ENCODE results near the gene TMEM97.

DNA sequence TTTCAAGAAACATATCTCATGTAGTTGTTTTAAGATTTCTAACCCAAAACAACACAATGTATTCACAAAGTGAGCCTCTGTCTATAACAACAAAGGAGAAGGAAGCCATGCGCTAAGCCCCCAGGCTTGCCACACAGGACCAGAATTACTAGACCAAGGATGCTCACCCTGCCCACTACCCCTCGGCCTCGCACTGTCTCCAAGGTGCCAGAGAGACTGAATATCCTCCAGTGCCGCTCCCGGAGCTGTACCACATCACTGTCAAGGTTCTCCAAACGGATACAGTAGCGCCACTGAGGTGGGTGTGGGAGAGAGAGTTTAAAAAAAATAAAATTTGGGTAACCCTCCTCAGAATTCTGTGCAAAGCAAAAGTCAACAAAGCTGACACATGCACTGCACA lies 31.3 kb downstream of the TMEM97 start:
- no peak for TF ChIP-seq CSDC2 (CRISPR knock-in tag; IDR thresholded peaks at IDR 0.05)
- TF ChIP-seq, protein P1, sequence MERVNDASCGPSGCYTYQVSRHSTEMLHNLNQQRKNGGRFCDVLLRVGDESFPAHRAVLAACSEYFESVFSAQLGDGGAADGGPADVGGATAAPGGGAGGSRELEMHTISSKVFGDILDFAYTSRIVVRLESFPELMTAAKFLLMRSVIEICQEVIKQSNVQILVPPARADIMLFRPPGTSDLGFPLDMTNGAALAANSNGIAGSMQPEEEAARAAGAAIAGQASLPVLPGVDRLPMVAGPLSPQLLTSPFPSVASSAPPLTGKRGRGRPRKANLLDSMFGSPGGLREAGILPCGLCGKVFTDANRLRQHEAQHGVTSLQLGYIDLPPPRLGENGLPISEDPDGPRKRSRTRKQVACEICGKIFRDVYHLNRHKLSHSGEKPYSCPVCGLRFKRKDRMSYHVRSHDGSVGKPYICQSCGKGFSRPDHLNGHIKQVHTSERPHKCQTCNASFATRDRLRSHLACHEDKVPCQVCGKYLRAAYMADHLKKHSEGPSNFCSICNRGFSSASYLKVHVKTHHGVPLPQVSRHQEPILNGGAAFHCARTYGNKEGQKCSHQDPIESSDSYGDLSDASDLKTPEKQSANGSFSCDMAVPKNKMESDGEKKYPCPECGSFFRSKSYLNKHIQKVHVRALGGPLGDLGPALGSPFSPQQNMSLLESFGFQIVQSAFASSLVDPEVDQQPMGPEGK (CRISPR knock-in tag; IDR thresholded peaks at IDR 0.05; ENCODE audit: borderline replicate concordance) = no peak
- TF ChIP-seq SNAI2 (CRISPR knock-in tag; IDR thresholded peaks at IDR 0.05) = no peak
- TF ChIP-seq RARB (CRISPR knock-in tag; IDR thresholded peaks at IDR 0.05) = no peak
- TF ChIP-seq GLIS3 (CRISPR knock-in tag; IDR thresholded peaks at IDR 0.05) = no peak
- no peak for TF ChIP-seq TCF4 (CRISPR knock-in tag; IDR thresholded peaks at IDR 0.05; ENCODE audit: borderline replicate concordance)
- no peak for TF ChIP-seq ZNF565 (CRISPR knock-in tag; conservative IDR thresholded peaks at IDR 0.05; ENCODE audit: low read depth)
- TF ChIP-seq ZFP30 (CRISPR knock-in tag; IDR thresholded peaks at IDR 0.05) = no peak
- TF ChIP-seq, protein P2, sequence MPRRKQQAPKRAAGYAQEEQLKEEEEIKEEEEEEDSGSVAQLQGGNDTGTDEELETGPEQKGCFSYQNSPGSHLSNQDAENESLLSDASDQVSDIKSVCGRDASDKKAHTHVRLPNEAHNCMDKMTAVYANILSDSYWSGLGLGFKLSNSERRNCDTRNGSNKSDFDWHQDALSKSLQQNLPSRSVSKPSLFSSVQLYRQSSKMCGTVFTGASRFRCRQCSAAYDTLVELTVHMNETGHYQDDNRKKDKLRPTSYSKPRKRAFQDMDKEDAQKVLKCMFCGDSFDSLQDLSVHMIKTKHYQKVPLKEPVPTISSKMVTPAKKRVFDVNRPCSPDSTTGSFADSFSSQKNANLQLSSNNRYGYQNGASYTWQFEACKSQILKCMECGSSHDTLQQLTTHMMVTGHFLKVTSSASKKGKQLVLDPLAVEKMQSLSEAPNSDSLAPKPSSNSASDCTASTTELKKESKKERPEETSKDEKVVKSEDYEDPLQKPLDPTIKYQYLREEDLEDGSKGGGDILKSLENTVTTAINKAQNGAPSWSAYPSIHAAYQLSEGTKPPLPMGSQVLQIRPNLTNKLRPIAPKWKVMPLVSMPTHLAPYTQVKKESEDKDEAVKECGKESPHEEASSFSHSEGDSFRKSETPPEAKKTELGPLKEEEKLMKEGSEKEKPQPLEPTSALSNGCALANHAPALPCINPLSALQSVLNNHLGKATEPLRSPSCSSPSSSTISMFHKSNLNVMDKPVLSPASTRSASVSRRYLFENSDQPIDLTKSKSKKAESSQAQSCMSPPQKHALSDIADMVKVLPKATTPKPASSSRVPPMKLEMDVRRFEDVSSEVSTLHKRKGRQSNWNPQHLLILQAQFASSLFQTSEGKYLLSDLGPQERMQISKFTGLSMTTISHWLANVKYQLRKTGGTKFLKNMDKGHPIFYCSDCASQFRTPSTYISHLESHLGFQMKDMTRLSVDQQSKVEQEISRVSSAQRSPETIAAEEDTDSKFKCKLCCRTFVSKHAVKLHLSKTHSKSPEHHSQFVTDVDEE (CRISPR knock-in tag; IDR thresholded peaks at IDR 0.05) = no peak
- TF ChIP-seq ARNTL (CRISPR knock-in tag; IDR thresholded peaks at IDR 0.05; ENCODE audit: borderline replicate concordance, low read depth) = no peak
- TF ChIP-seq ZNF8 (CRISPR knock-in tag; IDR thresholded peaks at IDR 0.05) = no peak
- TF ChIP-seq OSR1 (CRISPR knock-in tag; IDR thresholded peaks at IDR 0.05) = no peak
- TF ChIP-seq PPARA (CRISPR knock-in tag; IDR thresholded peaks at IDR 0.05; ENCODE audit: borderline replicate concordance) = no peak
- TF ChIP-seq ESRRG (CRISPR knock-in tag; IDR thresholded peaks at IDR 0.05) = no peak

Data from SK-N-SH treated with all-trans-retinoic acid at 6 μM for 48 hours (cell line).